Measurements from ENCODE around the gene UBE2Q2.
"Not testable (repeated sequence)": the region's sequence is repeated elsewhere in the genome, so short reads cannot be mapped to it uniquely, and the experiment has no call there.

UBE2Q2 gene

DNA sequence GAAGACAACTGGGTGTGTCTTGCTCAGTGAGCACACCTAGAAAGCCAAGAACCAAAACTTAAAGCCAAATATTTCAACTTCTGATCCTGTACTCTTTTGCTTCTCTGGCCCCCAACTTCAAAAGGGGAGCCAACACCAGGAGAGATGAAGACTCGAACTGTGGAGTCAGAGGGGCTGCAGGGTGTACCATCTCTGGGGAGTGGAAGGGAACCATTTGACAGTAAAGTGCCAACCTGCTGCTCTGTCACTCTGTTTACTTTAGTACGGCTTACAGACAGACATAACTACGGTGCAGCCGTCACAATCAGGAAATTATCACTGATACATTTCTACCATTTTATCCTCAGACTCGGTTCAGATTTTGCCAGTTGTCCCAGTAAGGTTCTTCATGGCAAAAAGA is 62.0 kb downstream of the UBE2Q2 start:
- peaks cover 22 to 33% of the 10 kb centered on the region in 2 donors for H3K4me1 Mint-ChIP-seq
- H3K27ac Mint-ChIP-seq, result peak overlapping the region; percentile 98

DNA sequence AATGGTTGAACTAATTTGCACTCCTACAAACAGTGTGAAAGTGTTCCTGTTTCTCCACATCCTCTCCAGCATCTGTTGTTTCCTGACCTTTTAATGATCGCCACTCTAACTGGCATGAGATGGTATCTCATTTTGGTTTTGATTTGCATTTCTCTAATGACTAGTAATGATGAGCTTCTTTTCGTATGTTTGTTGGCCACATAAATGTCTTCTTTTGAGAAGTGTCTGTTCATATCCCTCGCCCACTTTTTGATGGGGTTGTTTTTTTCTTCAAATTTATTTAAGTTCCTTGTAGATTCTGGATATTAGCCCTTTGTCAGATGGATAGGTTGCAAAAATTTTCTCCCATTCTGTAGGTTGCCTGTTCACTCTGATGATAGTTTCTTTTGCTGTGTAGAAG is 67.1 kb downstream of the UBE2Q2 start:
- not testable (repeated sequence) for H3K27me3 Mint-ChIP-seq; ATAC-seq (replicated peaks); DNase-seq; H3K9me3 Mint-ChIP-seq; H3K4me3 Mint-ChIP-seq; H3K27ac Mint-ChIP-seq
- Mint-ChIP-seq H3K36me3 (peaks cover 49 to 54% of the 10 kb centered on the region in 2 donors), H3K4me1 (peaks cover 29 to 43% of the 10 kb centered on the region in 2 donors)

More for the DNA sequence above, 62.0 kb downstream of the UBE2Q2 start:
- Mint-ChIP-seq H3K9me3 (peaks cover 0 to under 1% of the 10 kb centered on the region in 2 donors), H3K4me3 (peak overlapping the region; percentile 98 to 100), H3K27me3 (no peaks in the 10 kb centered on the region), H3K36me3 (peaks cover 15 to 24% of the 10 kb centered on the region in 2 donors)
- ATAC-seq (replicated peaks) (no peak), DNase-seq (no peak)

DNA sequence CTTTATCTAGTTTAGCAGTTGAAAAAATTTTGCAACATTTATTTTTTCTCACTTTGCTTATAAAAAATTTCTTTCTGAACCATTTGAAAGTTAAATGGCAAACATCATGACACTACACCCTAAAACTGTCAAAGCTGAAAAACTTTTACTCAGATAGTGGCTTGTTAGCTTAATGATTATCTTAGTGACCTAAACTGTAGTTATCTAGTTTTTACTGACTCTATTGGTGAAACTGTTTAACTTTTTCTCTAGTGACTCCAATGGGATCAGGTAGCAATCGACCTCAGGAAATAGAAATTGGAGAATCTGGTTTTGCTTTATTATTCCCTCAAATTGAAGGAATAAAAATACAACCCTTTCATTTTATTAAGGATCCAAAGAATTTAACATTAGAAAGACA is 73.7 kb downstream of the UBE2Q2 start:
- no peak overlapping the region for H3K4me3 Mint-ChIP-seq
- peaks cover 48 to 49% of the 10 kb centered on the region in 2 donors for H3K36me3 Mint-ChIP-seq
- no peaks in the 10 kb centered on the region for H3K9me3 Mint-ChIP-seq
- H3K27me3 Mint-ChIP-seq, result no peaks in the 10 kb centered on the region
- DNase-seq (no peak), ATAC-seq (replicated peaks) (no peak)
- H3K4me1 Mint-ChIP-seq, result peaks cover 5 to 17% of the 10 kb centered on the region in 2 donors
- H3K27ac Mint-ChIP-seq, result no peak overlapping the region

DNA sequence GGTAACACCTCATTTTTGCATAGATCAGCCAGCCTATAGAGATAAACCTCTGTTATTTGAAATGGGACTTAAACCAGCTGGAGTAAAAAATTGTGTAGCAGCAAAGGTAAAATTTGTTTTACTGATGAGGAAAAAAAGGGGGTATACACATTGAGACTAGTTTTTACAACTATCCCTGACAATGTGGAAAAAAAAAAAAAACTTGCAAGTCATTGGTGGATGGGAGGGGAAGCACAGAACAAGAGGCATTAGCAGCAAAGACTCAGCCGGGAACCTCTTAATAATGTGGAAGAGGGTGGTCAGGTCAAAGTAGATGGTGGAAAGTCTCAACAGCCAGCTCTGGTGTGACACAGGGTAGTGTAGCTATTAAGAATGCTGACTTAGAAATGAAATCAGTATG is 74.9 kb downstream of the UBE2Q2 start:
- Mint-ChIP-seq H3K4me3 (no peak overlapping the region), H3K27me3 (no peaks in the 10 kb centered on the region), H3K36me3 (peaks cover 45 to 46% of the 10 kb centered on the region in 2 donors), H3K27ac (no peak overlapping the region), H3K4me1 (peaks cover 6 to 7% of the 10 kb centered on the region in 2 donors), H3K9me3 (no peaks in the 10 kb centered on the region)
- DNase-seq (no peak), ATAC-seq (replicated peaks) (no peak)

DNA sequence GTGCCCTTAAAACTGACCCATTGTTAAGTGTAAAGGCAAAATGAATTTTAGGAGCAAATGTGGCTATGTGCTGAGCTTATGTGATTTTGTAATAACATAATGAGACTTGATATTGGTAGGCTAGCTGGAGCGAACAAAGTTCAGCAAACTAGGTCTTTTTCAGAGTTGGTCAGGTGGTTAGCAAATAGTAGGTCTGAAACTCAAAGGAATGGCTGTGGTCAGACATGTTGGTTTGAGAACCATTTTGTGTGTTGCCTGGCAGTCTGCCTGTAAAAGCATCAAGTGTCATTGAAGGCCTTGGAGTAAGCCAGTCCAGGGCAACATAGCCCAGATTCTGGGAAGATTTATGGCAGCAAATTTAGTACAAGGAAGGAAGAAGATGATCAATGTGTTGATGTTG is 76.8 kb downstream of the UBE2Q2 start:
- H3K9me3 Mint-ChIP-seq, result no peaks in the 10 kb centered on the region
- ATAC-seq (replicated peaks) (no peak), DNase-seq (no peak)
- H3K27me3 Mint-ChIP-seq, result no peaks in the 10 kb centered on the region
- H3K4me1 Mint-ChIP-seq, result peaks cover 17 to 18% of the 10 kb centered on the region in 2 donors
- H3K4me3 Mint-ChIP-seq, result no peak overlapping the region
- peaks cover 41 to 44% of the 10 kb centered on the region in 2 donors for H3K36me3 Mint-ChIP-seq
- no peak overlapping the region for H3K27ac Mint-ChIP-seq

DNA sequence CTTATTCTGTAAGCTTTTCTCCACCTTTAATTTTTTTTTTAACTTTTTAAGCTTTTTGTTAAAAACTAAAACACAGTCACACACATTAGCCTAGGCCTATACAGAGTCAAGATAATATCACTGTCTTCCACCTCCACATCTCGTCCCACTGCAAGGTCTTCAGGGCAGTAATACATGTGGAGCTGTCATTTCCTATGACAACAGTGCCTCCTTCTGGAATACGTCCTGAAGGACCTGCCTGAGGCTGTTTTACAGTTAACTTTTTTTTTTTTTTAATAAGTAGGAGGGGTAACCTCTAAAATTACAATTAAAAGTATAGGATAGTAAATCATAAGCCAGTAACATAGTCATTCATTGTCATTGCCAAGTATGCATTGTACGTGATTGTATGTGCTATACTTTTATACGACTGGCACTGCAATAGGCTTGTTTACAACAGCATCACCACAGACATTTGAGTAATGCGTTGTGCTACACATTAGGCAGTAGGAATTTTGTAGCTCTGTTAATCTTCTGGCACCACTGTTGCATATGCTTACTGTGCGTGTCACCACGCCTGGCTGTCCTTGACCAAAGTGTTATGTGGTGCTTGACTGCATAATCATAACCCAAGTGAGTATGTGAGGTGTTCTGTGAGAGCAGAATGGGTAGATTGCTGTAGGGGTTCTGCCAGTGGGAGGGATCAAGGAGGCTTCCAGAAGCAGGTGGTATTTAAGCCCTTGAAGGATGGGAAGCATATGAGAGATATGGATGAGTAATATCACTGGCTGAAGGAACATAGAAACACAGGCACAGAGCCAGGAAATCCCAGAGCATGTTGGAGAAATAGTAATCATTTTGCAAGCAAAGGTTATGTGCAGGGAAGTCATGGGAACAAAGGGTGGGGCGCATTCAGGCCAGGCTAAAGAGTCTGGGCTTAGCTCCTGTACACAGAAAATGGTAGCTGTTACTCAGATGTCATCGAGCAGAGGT is 78.8 kb downstream of the UBE2Q2 start:
- ATAC-seq (replicated peaks) (peak; percentile 39 to 41), DNase-seq (no peak)
- H3K9me3 Mint-ChIP-seq, result no peaks in the 10 kb centered on the region
- no peaks in the 10 kb centered on the region for H3K27me3 Mint-ChIP-seq
- H3K27ac Mint-ChIP-seq, result no peak overlapping the region
- no peak overlapping the region for H3K4me3 Mint-ChIP-seq
- peaks cover 29 to 33% of the 10 kb centered on the region in 2 donors for H3K4me1 Mint-ChIP-seq
- H3K36me3 Mint-ChIP-seq, result peaks cover 50 to 59% of the 10 kb centered on the region in 2 donors

DNA sequence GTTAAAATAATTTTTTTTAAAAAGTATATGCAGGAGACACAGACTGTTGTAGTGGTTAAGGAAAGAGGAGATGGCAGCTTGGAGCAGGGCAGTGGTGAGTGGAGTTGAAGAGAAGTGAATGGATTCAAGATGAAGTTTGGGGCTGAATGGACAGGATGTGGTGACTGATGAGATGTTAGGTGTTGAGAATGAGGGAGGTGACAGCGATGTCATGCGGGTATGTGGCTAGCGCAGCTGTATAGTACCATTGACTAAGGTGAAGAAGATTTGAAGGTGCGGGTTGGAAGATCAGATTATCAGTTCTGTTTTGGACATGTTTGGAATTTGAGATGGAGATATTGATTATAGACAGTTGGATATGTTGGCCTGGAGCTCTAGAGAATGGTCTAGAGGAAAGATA is 80.5 kb downstream of the UBE2Q2 start:
- Mint-ChIP-seq H3K27ac (no peak overlapping the region), H3K36me3 (peaks cover 46 to 61% of the 10 kb centered on the region in 2 donors), H3K4me1 (peaks cover 40 to 42% of the 10 kb centered on the region in 2 donors), H3K9me3 (no peaks in the 10 kb centered on the region), H3K27me3 (no peaks in the 10 kb centered on the region), H3K4me3 (no peak overlapping the region)
- DNase-seq, result no peak
- ATAC-seq (replicated peaks), result no peak

DNA sequence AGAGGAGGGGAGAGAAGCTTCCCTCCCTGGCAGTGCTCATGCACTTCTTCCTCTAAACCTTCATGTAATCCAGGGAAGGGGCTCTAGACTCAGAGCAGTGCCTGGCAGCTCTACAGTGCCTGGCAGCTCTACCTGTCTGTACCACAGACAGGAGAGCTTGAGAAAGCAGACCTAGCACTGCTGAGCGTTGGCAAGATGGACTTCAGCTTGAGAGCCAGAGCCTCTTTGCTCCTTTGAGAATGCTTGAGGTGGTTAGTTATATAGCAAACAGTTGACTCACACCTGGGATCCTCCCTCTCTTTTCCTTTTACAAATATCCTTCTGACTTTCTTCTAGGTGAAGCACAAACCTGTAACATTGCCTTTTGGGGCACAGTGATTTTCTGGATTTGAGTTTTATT is 81.3 kb downstream of the UBE2Q2 start:
- no peaks in the 10 kb centered on the region for H3K27me3 Mint-ChIP-seq
- peaks cover 42 to 60% of the 10 kb centered on the region in 2 donors for H3K36me3 Mint-ChIP-seq
- no peak for DNase-seq
- H3K27ac Mint-ChIP-seq, result no peak overlapping the region
- ATAC-seq (replicated peaks), result no peak
- no peak overlapping the region for H3K4me3 Mint-ChIP-seq
- peaks cover 40 to 42% of the 10 kb centered on the region in 2 donors for H3K4me1 Mint-ChIP-seq
- H3K9me3 Mint-ChIP-seq, result no peaks in the 10 kb centered on the region

DNA sequence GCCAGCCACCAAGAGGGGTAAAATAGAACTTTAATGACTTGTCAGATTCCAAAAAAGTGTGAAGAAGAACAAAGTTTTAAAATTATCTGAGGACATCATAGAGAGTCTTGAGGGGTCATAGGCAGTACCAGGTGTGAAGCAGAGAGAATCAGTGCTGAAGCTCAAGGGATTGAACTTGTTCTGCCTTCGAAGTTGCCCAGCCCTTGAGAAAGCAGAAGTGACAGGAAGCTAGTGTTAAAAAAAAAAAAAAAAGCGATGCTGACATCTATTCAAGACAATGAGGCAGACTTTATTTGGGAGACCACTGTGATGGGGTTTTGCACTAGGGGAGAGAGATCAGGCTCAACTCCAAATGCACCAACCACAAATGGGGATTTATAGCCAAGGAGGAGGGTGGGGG is 82.2 kb downstream of the UBE2Q2 start:
- Mint-ChIP-seq H3K27ac (no peak overlapping the region), H3K9me3 (no peaks in the 10 kb centered on the region), H3K4me1 (peaks cover 40 to 42% of the 10 kb centered on the region in 2 donors), H3K4me3 (no peak overlapping the region), H3K27me3 (no peaks in the 10 kb centered on the region), H3K36me3 (peaks cover 43 to 60% of the 10 kb centered on the region in 2 donors)
- no peak for DNase-seq
- no peak for ATAC-seq (replicated peaks)

DNA sequence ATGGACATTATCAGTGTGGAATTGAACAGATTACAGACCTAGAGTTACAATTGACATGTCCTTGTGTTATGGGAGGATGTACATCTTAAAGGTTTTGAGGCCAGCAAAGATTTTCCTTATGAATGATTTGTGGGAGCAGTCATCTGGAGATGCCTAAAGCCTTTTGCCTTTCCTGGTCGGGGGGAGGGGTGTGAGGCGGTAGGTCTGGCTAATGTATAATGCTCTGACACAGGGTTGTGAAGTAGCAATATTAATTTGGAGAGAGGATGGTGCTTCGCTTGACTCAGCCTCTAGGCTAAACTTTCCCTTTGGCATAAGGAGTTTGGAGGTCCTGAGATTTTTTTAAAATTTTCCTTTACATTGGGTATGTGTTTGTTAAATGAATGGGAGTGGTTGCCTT is 83.7 kb downstream of the UBE2Q2 start:
- no peak overlapping the region for H3K27ac Mint-ChIP-seq
- H3K36me3 Mint-ChIP-seq, result peaks cover 43 to 65% of the 10 kb centered on the region in 2 donors
- H3K27me3 Mint-ChIP-seq, result no peaks in the 10 kb centered on the region
- no peak for ATAC-seq (replicated peaks)
- no peaks in the 10 kb centered on the region for H3K9me3 Mint-ChIP-seq
- H3K4me3 Mint-ChIP-seq, result no peak overlapping the region
- no peak for DNase-seq
- peaks cover 40 to 42% of the 10 kb centered on the region in 2 donors for H3K4me1 Mint-ChIP-seq

DNA sequence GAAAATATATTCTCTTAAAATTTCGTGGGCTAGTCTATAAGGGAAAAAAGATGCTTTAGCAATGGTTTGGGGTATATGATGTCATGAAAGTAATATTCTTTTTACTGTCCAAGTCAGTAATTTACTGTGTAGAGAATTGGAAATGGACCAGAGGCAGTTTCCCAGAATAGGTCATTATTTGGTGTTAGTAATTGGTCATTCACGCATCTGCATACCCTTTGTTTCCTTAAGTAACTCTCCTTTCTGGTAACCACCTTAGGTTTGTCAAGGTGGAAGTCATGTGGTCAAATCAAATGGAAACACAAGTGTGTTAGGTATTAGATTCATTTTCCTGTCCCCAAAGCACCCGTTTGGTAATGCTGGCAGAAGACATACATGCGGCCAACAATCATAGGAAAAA is 84.4 kb downstream of the UBE2Q2 start:
- peaks cover 35 to 42% of the 10 kb centered on the region in 2 donors for H3K4me1 Mint-ChIP-seq

DNA sequence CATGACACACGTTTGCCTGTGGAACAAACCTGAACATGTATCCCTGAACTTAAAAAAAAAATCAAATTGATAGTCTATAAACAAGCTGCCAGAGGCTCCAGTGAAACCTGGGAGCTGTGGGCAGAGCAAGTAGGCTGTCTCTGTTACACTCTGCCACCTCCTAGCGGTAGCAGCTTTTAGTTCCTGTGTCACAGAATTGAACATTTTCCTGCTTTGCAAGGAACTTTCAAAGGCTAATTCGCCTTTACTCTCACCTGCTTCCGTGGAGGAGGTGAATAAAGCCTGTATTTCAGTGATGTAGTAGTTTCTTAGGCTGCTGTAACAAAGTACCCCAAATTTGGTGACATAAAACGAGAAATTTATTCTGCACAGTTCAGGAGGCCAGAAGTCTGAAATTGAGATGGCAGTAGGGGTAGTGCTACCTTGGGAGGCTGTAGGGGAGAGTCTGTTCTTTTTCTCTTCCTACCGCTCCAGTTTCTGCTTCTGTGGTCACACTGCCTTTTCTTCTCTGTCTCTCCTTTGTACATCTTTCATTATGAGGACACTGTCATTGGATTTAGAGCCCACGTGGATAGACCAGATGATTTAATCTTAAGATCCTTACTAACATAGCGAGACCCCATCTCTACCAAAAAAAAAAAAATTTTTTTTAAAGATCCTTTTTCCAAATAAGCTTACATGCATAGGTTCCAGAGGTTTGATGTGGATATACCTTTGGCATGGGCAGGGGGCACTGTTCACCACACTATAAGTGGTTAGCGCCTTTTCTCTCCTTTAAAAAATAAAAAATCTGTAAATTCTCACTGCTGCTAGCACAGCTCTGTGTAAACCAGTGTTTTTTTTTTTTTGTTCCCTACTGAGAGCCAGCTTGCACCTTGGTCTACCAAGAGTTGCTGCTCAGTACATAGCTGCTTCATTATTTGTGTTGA is 85.7 kb downstream of the UBE2Q2 start:
- Mint-ChIP-seq H3K27ac (no peak overlapping the region), H3K9me3 (no peaks in the 10 kb centered on the region), H3K36me3 (peaks cover 38 to 64% of the 10 kb centered on the region in 2 donors), H3K27me3 (no peaks in the 10 kb centered on the region), H3K4me3 (no peak overlapping the region), H3K4me1 (peaks cover 30 to 41% of the 10 kb centered on the region in 2 donors)
- no peak for ATAC-seq (replicated peaks)
- DNase-seq, result no peak

More for the DNA sequence above, 84.4 kb downstream of the UBE2Q2 start:
- no peaks in the 10 kb centered on the region for H3K27me3 Mint-ChIP-seq
- ATAC-seq (replicated peaks) (no peak), DNase-seq (no peak)
- H3K4me3 Mint-ChIP-seq, result no peak overlapping the region
- H3K36me3 Mint-ChIP-seq, result peaks cover 39 to 63% of the 10 kb centered on the region in 2 donors
- no peaks in the 10 kb centered on the region for H3K9me3 Mint-ChIP-seq
- H3K27ac Mint-ChIP-seq, result no peak overlapping the region

DNA sequence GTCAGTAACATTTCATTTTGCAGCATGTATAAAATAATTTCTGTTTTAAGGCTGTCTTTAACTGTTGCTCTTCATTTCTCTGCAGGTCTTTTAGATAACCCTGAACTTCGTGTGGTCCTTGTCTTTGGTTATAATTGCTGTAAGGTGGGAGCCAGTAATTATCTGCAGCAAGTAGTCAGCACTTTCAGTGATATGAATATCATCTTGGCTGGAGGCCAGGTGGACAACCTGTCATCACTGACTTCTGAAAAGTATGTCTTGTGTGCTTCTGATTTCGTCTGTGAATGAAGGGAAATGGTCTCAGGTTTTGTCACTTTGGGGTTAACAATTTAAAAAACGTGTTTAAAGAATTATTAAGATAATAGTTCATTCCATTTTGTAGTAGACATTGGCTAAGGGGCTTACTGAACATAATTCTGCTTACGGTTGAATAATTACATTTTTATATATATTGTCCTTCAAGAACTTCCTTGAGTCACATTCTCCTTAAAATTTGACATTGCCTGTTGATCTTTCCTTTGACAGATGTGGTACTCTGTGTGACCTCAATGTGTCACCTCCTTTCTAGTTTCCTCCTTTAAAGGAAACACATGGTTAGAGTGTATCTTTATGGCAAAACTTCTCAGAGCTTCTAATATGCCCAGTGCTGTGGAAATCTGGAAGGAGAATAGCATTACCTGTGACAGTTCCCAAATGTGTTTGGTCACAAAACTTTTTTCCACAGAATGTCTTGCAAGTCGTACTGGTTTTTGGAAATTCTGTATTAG is 86.7 kb downstream of the UBE2Q2 start:
- Mint-ChIP-seq H3K27me3 (no peaks in the 10 kb centered on the region), H3K27ac (no peak overlapping the region), H3K36me3 (peaks cover 39 to 62% of the 10 kb centered on the region in 2 donors), H3K4me1 (peaks cover 23 to 31% of the 10 kb centered on the region in 2 donors), H3K9me3 (no peaks in the 10 kb centered on the region), H3K4me3 (no peak overlapping the region)
- DNase-seq (no peak), ATAC-seq (replicated peaks) (no peak)
